Endothelial cell of umbilical vein (primary cell): ENCODE measurements around the gene ECD. TPM values are rescaled to one million over a fixed set of nuclear protein-coding genes. Genes with fewer than 3 reads are reported as not detected.

Source experiments
- BruUV-seq: library from RNA; stranded (reverse); fragments of 400-500 nt; replicated peaks from 2 replicates; lab custom pipeline; 2021; lab: Mats Ljungman, UMichigan
- CTCF ChIA-PET: fragments of 300-600, 350-600 bp; sonication (Branson Sonifier 250); formaldehyde crosslinking; loops from one replicate; lab custom pipeline; 2021; ENCODE audit warnings: antibody characterized with exemption, inconsistent platforms; lab: Charles Lee
- POLR2A ChIA-PET: fragments of 300-600, 350-600 bp; sonication (Branson Sonifier 250); formaldehyde crosslinking; loops from one replicate; lab custom pipeline; 2021; ENCODE audit warnings: antibody characterized with exemption, inconsistent platforms; lab: Charles Lee
- DNase-seq: peaks from one replicate; pipeline ENCODE4 v3.0.0-alpha.2; 2011; ENCODE audit warnings: low read depth, low spot score
- FAIRE-seq: peaks from 2 replicates; lab custom pipeline; 2011; peaks lifted over from hg19 to GRCh38; lab: Jason Lieb, UNC
- H2AFZ ChIP-seq: 2 replicates; pipeline ENCODE4 v1.6.0; 2012; ENCODE audit warnings: low read depth, low read length, control low read depth, inconsistent platforms
- H3K27ac ChIP-seq: 2 replicates; pipeline ENCODE4 v1.5.1; 2011; ENCODE audit warnings: low read depth, mild to moderate bottlenecking, control low read depth, low read length, moderate library complexity; ENCODE audit not compliant: insufficient read depth
- H3K27me3 ChIP-seq, 2 experiments: 2 replicates each; pipeline versions ENCODE4 v1.6.0 to v1.6.1; 2011; ENCODE audit warnings: low read length in 2 of 2, mixed read lengths in 1 of 2; ENCODE audit not compliant: control insufficient read depth in 2 of 2, insufficient read depth in 2 of 2
- H3K36me3 ChIP-seq, 2 experiments: 2 replicates in 1 of 2; 3 replicates in 1 of 2; pipeline ENCODE4 v1.5.1; 2011; ENCODE audit warnings: low read length in 2 of 2, mild to moderate bottlenecking in 1 of 2, moderate library complexity in 1 of 2; ENCODE audit not compliant: control insufficient read depth in 2 of 2, insufficient read depth in 2 of 2; ENCODE audit errors: extremely low read depth in 1 of 2
- H3K4me1 ChIP-seq: 3 replicates; pipeline ENCODE4 v1.5.1; 2011; ENCODE audit warnings: mild to moderate bottlenecking, low read length; ENCODE audit not compliant: control insufficient read depth, insufficient read depth; ENCODE audit errors: extremely low read depth
- H3K4me2 ChIP-seq: 2 replicates; pipeline ENCODE4 v1.6.1; 2011; ENCODE audit warnings: low read length, control low read depth, mixed read lengths; ENCODE audit not compliant: insufficient read depth
- H3K4me3 ChIP-seq, 3 experiments: fragments of 200-600 bp in 1 of 3; sonication (generic), shearing (Covaris generic) in 1 of 3; replicated peaks in 1 of 3; 2 replicates each; pipeline ENCODE4 v1.5.1; 2011 to 2016; ENCODE audit warnings: control low read depth in 3 of 3, low read length in 3 of 3, mild to moderate bottlenecking in 2 of 3, inconsistent platforms in 1 of 3, low read depth in 1 of 3, moderate library complexity in 1 of 3; ENCODE audit not compliant: insufficient read depth in 1 of 3
- H3K79me2 ChIP-seq: 2 replicates; pipeline ENCODE4 v1.6.0; 2012; ENCODE audit warnings: low read length, inconsistent platforms; ENCODE audit not compliant: control insufficient read depth, insufficient read depth
- H3K9ac ChIP-seq: replicated peaks from 2 replicates; pipeline ENCODE3; 2011; ENCODE audit warnings: low read length, control low read depth; ENCODE audit not compliant: insufficient read depth; ENCODE audit errors: extremely low read depth
- H3K9me1 ChIP-seq: replicated peaks from 3 replicates; pipeline ENCODE4 v1.6.0; 2011; ENCODE audit warnings: mild to moderate bottlenecking, low read length; ENCODE audit not compliant: control insufficient read depth, insufficient read depth; ENCODE audit errors: extremely low read depth
- H3K9me3 ChIP-seq: replicated peaks from 2 replicates; pipeline ENCODE4 v1.5.1; 2012; ENCODE audit warnings: low read length, inconsistent platforms; ENCODE audit not compliant: control insufficient read depth, insufficient read depth
- H4K20me1 ChIP-seq: replicated peaks from 2 replicates; pipeline ENCODE3; 2011; ENCODE audit warnings: mild to moderate bottlenecking, low read length; ENCODE audit not compliant: control insufficient read depth, insufficient read depth; ENCODE audit errors: extremely low read depth
- CTCF ChIP-seq, 2 donors: IDR thresholded peaks; 1 replicate in 1 of 2; 2 replicates in 1 of 2; pipeline ENCODE4 v1.5.1; 2011; ENCODE audit warnings: low read length in 2 of 2, mild to moderate bottlenecking in 2 of 2, moderate library complexity in 2 of 2, control low read depth in 1 of 2, inconsistent platforms in 1 of 2, low read depth in 1 of 2; ENCODE audit not compliant: insufficient read depth in 1 of 2; ENCODE audit errors: extremely low read depth in 1 of 2
- MYC ChIP-seq: IDR thresholded peaks from one replicate; pipeline ENCODE4 v1.6.1; 2011; ENCODE audit warnings: mild to moderate bottlenecking, low read depth, low read length
- POLR2A ChIP-seq: IDR thresholded peaks from 2 replicates; pipeline ENCODE4 v1.6.1; 2012; ENCODE audit warnings: low read depth, mild to moderate bottlenecking, control low read depth, low read length
- POLR2AphosphoS5 ChIP-seq: IDR thresholded peaks from 2 replicates; pipeline ENCODE4 v1.6.1; 2012; ENCODE audit warnings: low read depth, mild to moderate bottlenecking, control low read depth, low read length, moderate library complexity; ENCODE audit not compliant: insufficient read depth
- dilution Hi-C: fragments of 300-500 bp; cut with MboI; formaldehyde crosslinking; loops from one replicate; pipeline ENCODE4 v1.15.0; 2019; ENCODE audit warnings: low sequenced_read_pairs; ENCODE audit not compliant: extremely low pct_ligation_motif_present
- intact Hi-C: fragments of 100-400 bp; cut with micrococcal nuclease; formaldehyde crosslinking; loops from one replicate; pipeline ENCODE4 v1.10.0; 2022
- polyA plus RNA-seq, 4 experiments: library from polyadenylated mRNA; depleted of rRNA in 3 of 4; stranded (reverse) in 3 of 4; unstranded in 1 of 4; fragments of >200 nt; gene quantifications; 2 replicates each; pipeline versions ENCODE4 v1.2.1 to v1.2.3, GENCODE V29; 2011 to 2012; ENCODE audit warnings: missing spikeins in 1 of 4
- total RNA-seq: library from RNA; stranded (reverse); gene quantifications from 2 replicates; pipeline ENCODE4 v1.2.3, GENCODE V29; 2021

The ECD gene
- total and polyA plus RNA-seq, 2 donors (not counting 3 experiments of a cell fraction or from before 2014, with no cell fraction given) = 27.2 to 32.3 TPM

- TSS peak; percentile 53 for BruUV-seq
These were observed 71.1 kb downstream of the ECD start, which contains the start of gene P4HA1 for GRCh38 chr10:73096449-73097304. TSS of gene P4HA1 (minus strand) at chr10:73096866. CDS start at chr10:73074883, 21,983 bp downstream.

More at GRCh38 chr10:73096449-73097304, 71.1 kb downstream of the ECD start, which contains the start of gene P4HA1:
- Histone ChIP-seq H3K9me3 (no peaks in the 10 kb centered on the region), H3K4me2 (peak within 1 kb of the TSS; percentile 99), H3K4me3 (peak within 1 kb of the TSS; percentile 73 to 99 (median 96)), H3K9me1 (no peaks in the 10 kb centered on the region), H3K27me3 (no peaks in the 10 kb centered on the region), H4K20me1 (no peaks in the 10 kb centered on the region), H2AFZ (peak within 1 kb of the TSS; percentile 92), H3K4me1 (peaks cover 17% of the 10 kb centered on the region), H3K36me3 (no peaks in the 10 kb centered on the region), H3K79me2 (peaks cover 31% of the 10 kb centered on the region), H3K27ac (peak within 1 kb of the TSS; percentile 73), H3K9ac (peak within 1 kb of the TSS; percentile 94)
- FAIRE-seq (peak; percentile 87), DNase-seq (peak; percentile 99)
- ChIA-PET CTCF (interaction anchor here (0.5 to 4.4 kb wide), 28 partner anchors 10 to 846 kb away, joined by 3 to 27 read pairs (median 4); partner anchors contain the start of genes ECD, FAM149B1 and NUDT13), POLR2A (interaction anchor here (0.6 to 2.0 kb wide), 14 partner anchors 11 to 1398 kb away, joined by 3 to 22 read pairs (median 3); partner anchors contain the start of genes ECD, FAM149B1 and NUDT13)
- dilution Hi-C loops = no loop called here
- intact Hi-C loops = loop anchor here (1.0 to 5.0 kb wide), 5 partner anchors 22 to 72 kb away; partner anchors contain the start of genes ECD and FAM149B1
- TF ChIP-seq MYC = no peak
- TF ChIP-seq POLR2A = peak; percentile 98
- peak; percentile 98 for TF ChIP-seq POLR2AphosphoS5
- peak; percentile 70 to 82 for TF ChIP-seq CTCF (IDR thresholded peaks at IDR 0.05; ENCODE audit: extremely low read depth in 1 of 2, insufficient read depth in 1 of 2, low read depth in 1 of 2, low read length in 2 of 2)
